RWPE1 (cell line): ENCODE measurements around the gene SMARCD3.

Experiments
- CTCF ChIA-PET: fragments of 350-600 bp; sonication (Branson Sonifier 250); formaldehyde crosslinking; extraction: SDS; loops from one replicate; lab custom pipeline; 2021; lab: Yijun Ruan, JAX
- POLR2A ChIA-PET: fragments of 400-600 bp; formaldehyde crosslinking; extraction: SDS; loops from one replicate; lab custom pipeline; 2020; ENCODE audit warnings: antibody characterized with exemption; ENCODE audit not compliant: low non-redundant PET; lab: Yijun Ruan, JAX
- DNase-seq: peaks from one replicate; pipeline ENCODE4 v3.0.0; 2012; ENCODE audit warnings: low spot score
- H3K27ac ChIP-seq: fragments of 450-650 bp; 2 replicates; pipeline ENCODE4 v1.5.1; 2017
- CTCF ChIP-seq: fragments of 450-650 bp; conservative IDR thresholded peaks from 2 replicates; pipeline ENCODE4 v1.5.1; 2017; ENCODE audit warnings: low read depth, mild to moderate bottlenecking

Gene SMARCD3

GRCh38 chr7:151237244-151238189 is 11.0 kb downstream of the SMARCD3 start:
- TF ChIP-seq CTCF: no peak
- POLR2A ChIA-PET: no interaction called here
- H3K27ac ChIP-seq: no peak overlapping the region
- CTCF ChIA-PET: no interaction called here
- DNase-seq: no peak

- DNase-seq: no peak
- TF ChIP-seq CTCF: no peak
- ChIA-PET CTCF (no interaction called here), POLR2A (no interaction called here)
- no peak overlapping the region for H3K27ac ChIP-seq
Observed at GRCh38 chr7:151236406-151236805, 12.1 kb downstream of the SMARCD3 start.

GRCh38 chr7:151235091-151235787 is 13.3 kb downstream of the SMARCD3 start:
- no peak for TF ChIP-seq CTCF
- H3K27ac ChIP-seq: peak overlapping the region; percentile 1; the same call in 1 of the 2 replicates
- POLR2A ChIA-PET: no interaction called here
- no peak for DNase-seq
- CTCF ChIA-PET: no interaction called here

GRCh38 chr7:151233804-151234203 is 14.7 kb downstream of the SMARCD3 start:
- H3K27ac ChIP-seq: peak overlapping the region; percentile 76
- no peak for DNase-seq
- ChIA-PET CTCF (no interaction called here), POLR2A (no interaction called here)
- TF ChIP-seq CTCF: no peak

GRCh38 chr7:151232917-151233701 is 15.4 kb downstream of the SMARCD3 start:
- peak overlapping the region; percentile 76 for H3K27ac ChIP-seq
- CTCF ChIA-PET: no interaction called here
- POLR2A ChIA-PET: no interaction called here
- DNase-seq: peak; percentile 67
- TF ChIP-seq CTCF: no peak
